ENCODE measurements around the gene ZNF777. TPM values are rescaled to one million over a fixed set of nuclear protein-coding genes. Genes with fewer than 3 reads are reported as not detected.
"Not testable (repeated sequence)": the region's sequence is repeated elsewhere in the genome, so short reads cannot be mapped to it uniquely, and the experiment has no call there.

The ZNF777 gene
- total RNA-seq, 1 donor from 2014 or later, result 15.1 TPM

GRCh38 chr7:149496642-149497391 lies 36.0 kb upstream of the ZNF777 start:
- TF ChIP-seq CTCF (IDR thresholded peaks at IDR 0.05), result no peak
- Mint-ChIP-seq H3K9me3 (ENCODE audit: low read depth) (no peaks in the 10 kb centered on the region), H3K27ac (ENCODE audit: unreplicated experiment) (peak overlapping the region; percentile 93), H3K36me3 (ENCODE audit: low read depth) (peaks cover 18% of the 10 kb centered on the region), H3K27me3 (ENCODE audit: low read depth) (no peaks in the 10 kb centered on the region), H3K4me1 (ENCODE audit: low read depth) (peaks cover 23% of the 10 kb centered on the region), H3K4me3 (ENCODE audit: unreplicated experiment) (peak overlapping the region; percentile 93)
- DNase-seq (ENCODE audit: low spot score), result peak; percentile 81

- Mint-ChIP-seq H3K9me3 (ENCODE audit: low read depth) (no peaks in the 10 kb centered on the region), H3K27ac (ENCODE audit: unreplicated experiment) (peak overlapping the region; percentile 93), H3K36me3 (ENCODE audit: low read depth) (peaks cover 21% of the 10 kb centered on the region), H3K4me3 (ENCODE audit: unreplicated experiment) (peak overlapping the region; percentile 93), H3K27me3 (ENCODE audit: low read depth) (no peaks in the 10 kb centered on the region), H3K4me1 (ENCODE audit: low read depth) (peaks cover 23% of the 10 kb centered on the region)
- TF ChIP-seq CTCF (IDR thresholded peaks at IDR 0.05), result no peak
- DNase-seq (ENCODE audit: low spot score), result no peak
These were observed 35.2 kb upstream of the ZNF777 start for GRCh38 chr7:149495785-149496641.

- Mint-ChIP-seq H3K27ac (ENCODE audit: unreplicated experiment) (peak overlapping the region; percentile 69), H3K4me1 (ENCODE audit: low read depth) (peaks cover 23% of the 10 kb centered on the region), H3K9me3 (ENCODE audit: low read depth) (no peaks in the 10 kb centered on the region), H3K27me3 (ENCODE audit: low read depth) (no peaks in the 10 kb centered on the region), H3K4me3 (ENCODE audit: unreplicated experiment) (no peak overlapping the region), H3K36me3 (ENCODE audit: low read depth) (peaks cover 31% of the 10 kb centered on the region)
- TF ChIP-seq CTCF (IDR thresholded peaks at IDR 0.05), result no peak
- no peak for DNase-seq (ENCODE audit: low spot score)
These were observed 34.0 kb upstream of the ZNF777 start for GRCh38 chr7:149494738-149495368.

GRCh38 chr7:149493975-149494374 lies 33.1 kb upstream of the ZNF777 start:
- H3K27me3 Mint-ChIP-seq (ENCODE audit: low read depth); H3K9me3 Mint-ChIP-seq (ENCODE audit: low read depth); H3K27ac Mint-ChIP-seq (ENCODE audit: unreplicated experiment); H3K4me3 Mint-ChIP-seq (ENCODE audit: unreplicated experiment); DNase-seq (ENCODE audit: low spot score): not testable (repeated sequence)
- peaks cover 37% of the 10 kb centered on the region for H3K36me3 Mint-ChIP-seq (ENCODE audit: low read depth)
- H3K4me1 Mint-ChIP-seq (ENCODE audit: low read depth), result peaks cover 23% of the 10 kb centered on the region

GRCh38 chr7:149493366-149493765 lies 32.5 kb upstream of the ZNF777 start:
- Mint-ChIP-seq H3K27me3 (ENCODE audit: low read depth) (no peaks in the 10 kb centered on the region), H3K9me3 (ENCODE audit: low read depth) (no peaks in the 10 kb centered on the region), H3K36me3 (ENCODE audit: low read depth) (peaks cover 40% of the 10 kb centered on the region), H3K4me1 (ENCODE audit: low read depth) (peaks cover 23% of the 10 kb centered on the region), H3K27ac (ENCODE audit: unreplicated experiment) (no peak overlapping the region), H3K4me3 (ENCODE audit: unreplicated experiment) (no peak overlapping the region)
- DNase-seq (ENCODE audit: low spot score), result no peak
- no peak for TF ChIP-seq CTCF (IDR thresholded peaks at IDR 0.05)

Measured in chondrocyte (in vitro differentiated cells).